CD14-positive monocyte (primary cell): ENCODE results near the gene RNF5. TPM values are rescaled to one million over a fixed set of nuclear protein-coding genes. Genes with fewer than 3 reads are reported as not detected.

ENCODE experiments used
- DNase-seq, 3 donors: peaks; one replicate each; pipeline ENCODE4 v3.0.0-alpha.2; 2011 to 2022
- H2AFZ ChIP-seq: 2 replicates; pipeline ENCODE4 v1.6.0; 2012; ENCODE audit warnings: mild to moderate bottlenecking, low read depth, low read length, inconsistent platforms; ENCODE audit not compliant: insufficient read depth, poor library complexity, severe bottlenecking
- H3K27ac ChIP-seq, 2 donors: 1 replicate in 1 of 2; 2 replicates in 1 of 2; pipeline ENCODE4 v1.5.1; 2012 to 2013; ENCODE audit warnings: low read length in 2 of 2, control low read depth in 1 of 2, inconsistent platforms in 1 of 2, low read depth in 1 of 2, mild to moderate bottlenecking in 1 of 2
- H3K27me3 ChIP-seq, 2 donors: one replicate each; pipeline versions ENCODE4 v1.6.0 to v1.6.1; 2011 to 2013; ENCODE audit warnings: low read length in 2 of 2; ENCODE audit not compliant: control insufficient read depth in 2 of 2, insufficient read depth in 2 of 2
- H3K36me3 ChIP-seq, 2 donors: replicated peaks in 1 of 2; 1 replicate in 1 of 2; 2 replicates in 1 of 2; pipeline versions ENCODE4 v1.5.1 to v1.6.1; 2012 to 2013; ENCODE audit warnings: low read length in 2 of 2, control low read depth in 1 of 2, inconsistent platforms in 1 of 2, mild to moderate bottlenecking in 1 of 2; ENCODE audit not compliant: insufficient read depth in 2 of 2, control insufficient read depth in 1 of 2
- H3K4me1 ChIP-seq, 2 donors: 1 replicate in 1 of 2; 2 replicates in 1 of 2; pipeline versions ENCODE4 v1.5.1 to v1.6.1; 2012 to 2013; ENCODE audit warnings: low read length in 2 of 2, control low read depth in 1 of 2, inconsistent platforms in 1 of 2, mild to moderate bottlenecking in 1 of 2, moderate library complexity in 1 of 2; ENCODE audit not compliant: insufficient read depth in 2 of 2, control insufficient read depth in 1 of 2
- H3K4me2 ChIP-seq: replicated peaks from 2 replicates; pipeline ENCODE3; 2012; ENCODE audit warnings: low read length, moderate library complexity, mild to moderate bottlenecking; ENCODE audit not compliant: poor library complexity, severe bottlenecking; ENCODE audit errors: extremely low read depth
- H3K4me3 ChIP-seq, 3 experiments: fragments of 200-600 bp in 1 of 3; sonication (generic) in 1 of 3; replicated peaks in 1 of 3; 1 replicate in 2 of 3; 2 replicates in 1 of 3; pipeline ENCODE4 v1.5.1; 2011 to 2013; ENCODE audit warnings: low read length in 3 of 3, mild to moderate bottlenecking in 3 of 3, control low read depth in 2 of 3, low read depth in 2 of 3, inconsistent platforms in 1 of 3, moderate library complexity in 1 of 3
- H3K79me2 ChIP-seq: 2 replicates; pipeline ENCODE4 v1.6.0; 2012; ENCODE audit warnings: mild to moderate bottlenecking, control low read depth, inconsistent platforms, low read length, moderate library complexity; ENCODE audit not compliant: insufficient read depth
- H3K9ac ChIP-seq: 2 replicates; pipeline ENCODE4 v1.6.0; 2017; ENCODE audit warnings: low read length, mild to moderate bottlenecking; ENCODE audit not compliant: insufficient read depth, poor library complexity, severe bottlenecking
- H3K9me3 ChIP-seq, 2 donors: replicated peaks in 1 of 2; 1 replicate in 1 of 2; 2 replicates in 1 of 2; pipeline versions ENCODE4 v1.5.1 to v1.6.1; 2012 to 2013; ENCODE audit warnings: low read length in 2 of 2, control low read depth in 1 of 2; ENCODE audit not compliant: control insufficient read depth in 1 of 2, insufficient read depth in 1 of 2
- H4K20me1 ChIP-seq: 2 replicates; pipeline ENCODE4 v1.6.0; 2012; ENCODE audit warnings: mild to moderate bottlenecking, low read length, control low read depth, moderate library complexity; ENCODE audit not compliant: insufficient read depth
- H3K27ac Mint-ChIP-seq, 7 donors: one replicate each; pipeline ENCODE4 v1.8.0; 2020; ENCODE audit warnings: mild to moderate bottlenecking in 7 of 7, mixed read lengths in 7 of 7, moderate library complexity in 6 of 7, inconsistent platforms in 2 of 7
- H3K27me3 Mint-ChIP-seq, 3 donors: one replicate each; pipeline ENCODE4 v1.8.0; 2021 to 2022; ENCODE audit warnings: low read depth in 3 of 3, mild to moderate bottlenecking in 3 of 3, mixed read lengths in 3 of 3, moderate library complexity in 3 of 3, inconsistent platforms in 1 of 3
- H3K36me3 Mint-ChIP-seq, 2 donors: one replicate each; pipeline ENCODE4 v1.8.0; 2020; ENCODE audit warnings: mixed read lengths in 2 of 2, inconsistent platforms in 1 of 2, mild to moderate bottlenecking in 1 of 2
- H3K4me1 Mint-ChIP-seq: one replicate; pipeline ENCODE4 v1.8.0; 2020; ENCODE audit warnings: mild to moderate bottlenecking, mixed read lengths
- H3K4me3 Mint-ChIP-seq, 2 donors: one replicate each; pipeline ENCODE4 v1.8.0; 2020; ENCODE audit warnings: mild to moderate bottlenecking in 2 of 2, mixed read lengths in 2 of 2, moderate library complexity in 1 of 2
- H3K9me3 Mint-ChIP-seq, 7 donors: one replicate each; pipeline ENCODE4 v1.8.0; 2020 to 2022; ENCODE audit warnings: mixed read lengths in 7 of 7, mild to moderate bottlenecking in 6 of 7, moderate library complexity in 6 of 7, inconsistent platforms in 2 of 7
- WGBS: methylation state at CpG from one replicate; pipeline ENCODE4 v1.1.5; 2013; ENCODE audit warnings: missing lambda C conversion rate; ENCODE audit not compliant: insufficient coverage; 5-methylcytosine and 5-hydroxymethylcytosine counted together
- intact Hi-C, 2 donors: fragments of 100-400 bp; cut with micrococcal nuclease; formaldehyde crosslinking; loops; one replicate each; pipeline versions ENCODE4 v1.15.0 to v1.15.1; 2023
- polyA plus RNA-seq, 3 donors: library from polyadenylated mRNA; depleted of rRNA in 1 of 3; unstranded in 2 of 3; stranded (reverse) in 1 of 3; fragments of 300-500 nt in 2 of 3; fragments of >200 nt in 1 of 3; fragmentation: Illumina TruSeq in 2 of 3; gene quantifications; 1 replicate in 2 of 3; 2 replicates in 1 of 3; pipeline ENCODE4 v1.2.3, GENCODE V29; 2012 to 2021
- TF ChIP-seq, protein P1 (sequence below): fragments of 200-600 bp; IDR thresholded peaks from one replicate; pipeline ENCODE4 v1.8.0; 2022; ENCODE audit warnings: antibody characterized with exemption, mild to moderate bottlenecking

Gene RNF5
- polyA plus RNA-seq, 3 donors: 62.2 to 108 (median 83.5) TPM

DNA sequence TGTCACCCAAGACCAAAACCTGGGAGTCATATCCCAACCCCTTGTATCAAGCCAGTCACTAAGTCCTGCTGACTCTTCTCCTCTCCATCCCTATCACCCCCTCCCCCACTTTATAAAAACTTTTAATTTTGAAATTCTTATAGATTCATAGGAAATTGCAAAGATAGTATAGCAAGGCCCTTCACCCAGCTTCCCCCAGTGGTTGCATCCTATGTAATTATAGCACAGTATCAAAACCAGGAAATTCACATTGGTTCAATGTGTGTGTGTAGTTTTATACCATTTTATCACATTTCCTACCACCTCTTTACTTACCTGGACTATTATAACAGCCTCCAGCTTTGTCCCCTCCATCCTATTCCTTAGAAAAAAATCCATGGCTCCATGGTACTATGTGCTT lies 20.2 kb upstream of the RNF5 start:
- no peak overlapping the region for H3K27ac ChIP-seq
- H4K20me1 ChIP-seq: no peaks in the 10 kb centered on the region
- H3K36me3 ChIP-seq: no peaks in the 10 kb centered on the region
- no peak overlapping the region for H3K9ac ChIP-seq
- H3K9me3 ChIP-seq: no peaks in the 10 kb centered on the region
- no peak overlapping the region for H3K4me3 Mint-ChIP-seq
- no peaks in the 10 kb centered on the region for H3K79me2 ChIP-seq
- peaks cover 11 to 22% (median 20%) of the 10 kb centered on the region in 3 donors for H3K27me3 Mint-ChIP-seq
- TF ChIP-seq, protein P1, sequence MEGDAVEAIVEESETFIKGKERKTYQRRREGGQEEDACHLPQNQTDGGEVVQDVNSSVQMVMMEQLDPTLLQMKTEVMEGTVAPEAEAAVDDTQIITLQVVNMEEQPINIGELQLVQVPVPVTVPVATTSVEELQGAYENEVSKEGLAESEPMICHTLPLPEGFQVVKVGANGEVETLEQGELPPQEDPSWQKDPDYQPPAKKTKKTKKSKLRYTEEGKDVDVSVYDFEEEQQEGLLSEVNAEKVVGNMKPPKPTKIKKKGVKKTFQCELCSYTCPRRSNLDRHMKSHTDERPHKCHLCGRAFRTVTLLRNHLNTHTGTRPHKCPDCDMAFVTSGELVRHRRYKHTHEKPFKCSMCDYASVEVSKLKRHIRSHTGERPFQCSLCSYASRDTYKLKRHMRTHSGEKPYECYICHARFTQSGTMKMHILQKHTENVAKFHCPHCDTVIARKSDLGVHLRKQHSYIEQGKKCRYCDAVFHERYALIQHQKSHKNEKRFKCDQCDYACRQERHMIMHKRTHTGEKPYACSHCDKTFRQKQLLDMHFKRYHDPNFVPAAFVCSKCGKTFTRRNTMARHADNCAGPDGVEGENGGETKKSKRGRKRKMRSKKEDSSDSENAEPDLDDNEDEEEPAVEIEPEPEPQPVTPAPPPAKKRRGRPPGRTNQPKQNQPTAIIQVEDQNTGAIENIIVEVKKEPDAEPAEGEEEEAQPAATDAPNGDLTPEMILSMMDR: no peak
- peaks cover 20% of the 10 kb centered on the region for H3K4me1 Mint-ChIP-seq
- peaks cover 0 to 12% of the 10 kb centered on the region in 2 donors for H3K27me3 ChIP-seq
- no peak overlapping the region for H3K4me2 ChIP-seq
- no peak overlapping the region for H3K4me3 ChIP-seq
- no peak overlapping the region for H2AFZ ChIP-seq
- DNase-seq: no peak
- H3K9me3 Mint-ChIP-seq: peaks cover 0 to 4% (median 0%) of the 10 kb centered on the region in 7 donors
- H3K27ac Mint-ChIP-seq: no peak overlapping the region
- intact Hi-C loops: no loop called here
- peaks cover 0 to 7% of the 10 kb centered on the region in 2 donors for H3K36me3 Mint-ChIP-seq
- peaks cover 19 to 21% of the 10 kb centered on the region in 2 donors for H3K4me1 ChIP-seq

- no peaks in the 10 kb centered on the region for H3K4me1 Mint-ChIP-seq
- Histone ChIP-seq H4K20me1 (no peaks in the 10 kb centered on the region), H2AFZ (no peak overlapping the region), H3K4me3 (no peak overlapping the region), H3K27me3 (no peaks in the 10 kb centered on the region), H3K27ac (no peak overlapping the region), H3K36me3 (peaks cover 2 to 5% of the 10 kb centered on the region in 2 donors), H3K4me1 (no peaks in the 10 kb centered on the region), H3K4me2 (no peak overlapping the region), H3K9ac (no peak overlapping the region), H3K9me3 (no peaks in the 10 kb centered on the region), H3K79me2 (no peaks in the 10 kb centered on the region)
- TF ChIP-seq, protein P1: no peak
- no peak overlapping the region for H3K4me3 Mint-ChIP-seq
- H3K27ac Mint-ChIP-seq: peak overlapping the region in 1 of 7 donors; percentile 63
- 94% methylated on average over 4 of the region's 7 CpGs for WGBS
- no peak for DNase-seq
- peaks cover 0 to 2% (median 1%) of the 10 kb centered on the region in 3 donors for H3K27me3 Mint-ChIP-seq
- intact Hi-C loops: no loop called here
- H3K36me3 Mint-ChIP-seq: peaks cover 7 to 12% of the 10 kb centered on the region in 2 donors
- no peaks in the 10 kb centered on the region for H3K9me3 Mint-ChIP-seq
Measured at GRCh38 chr6:32163559-32164258, 14.5 kb upstream of the RNF5 start.
